B cell (primary cell): ENCODE results near the gene COL6A1.

ENCODE experiments used
- EZH2 ChIP-seq: IDR thresholded peaks from 2 replicates; pipeline ENCODE4 v1.6.1; 2012; ENCODE audit warnings: borderline replicate concordance, low read depth, mild to moderate bottlenecking, moderate library complexity, low read length; ENCODE audit not compliant: insufficient read depth, poor library complexity, severe bottlenecking
- TF ChIP-seq, protein P1 (sequence below): fragments of 200-600 bp; IDR thresholded peaks from one replicate; pipeline ENCODE4 v1.8.0; 2022; ENCODE audit warnings: antibody characterized with exemption, mild to moderate bottlenecking

DNA sequence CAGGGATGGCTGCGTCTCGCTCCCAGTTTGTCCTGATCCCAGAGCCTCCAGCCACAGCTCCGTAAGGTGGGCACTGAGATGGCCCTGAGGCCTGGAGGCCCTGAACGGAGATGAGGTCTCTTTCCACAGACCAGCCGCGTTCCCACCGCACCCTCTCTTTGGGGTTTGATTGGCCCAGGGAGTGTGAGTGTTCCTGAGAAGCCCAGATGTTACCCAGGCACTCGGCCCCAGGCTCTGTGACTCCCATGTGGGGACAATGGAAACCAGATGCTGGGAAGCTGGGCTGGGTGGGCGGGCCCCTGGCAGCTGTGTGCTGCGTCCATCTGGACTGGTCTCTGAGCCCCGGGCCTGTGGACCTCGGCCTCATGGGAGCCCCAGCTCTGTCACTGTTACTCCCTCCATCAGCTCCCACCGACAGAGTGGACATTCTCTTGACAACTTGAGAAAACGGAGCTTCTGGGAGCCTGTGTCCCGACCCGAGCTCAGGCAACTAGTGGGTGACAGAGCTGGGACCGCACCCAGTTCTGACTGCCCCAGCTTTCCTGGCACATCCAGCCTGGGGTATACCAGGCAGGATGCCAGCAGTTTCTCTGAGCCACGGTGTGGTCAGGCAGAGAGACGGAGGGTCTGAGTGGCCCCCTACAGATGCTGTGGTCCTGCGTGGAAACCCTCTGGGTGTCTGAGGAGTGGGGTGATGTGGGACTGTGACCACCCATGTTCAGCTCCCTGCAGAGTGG is 9.8 kb upstream of the COL6A1 start:
- TF ChIP-seq, protein P1, sequence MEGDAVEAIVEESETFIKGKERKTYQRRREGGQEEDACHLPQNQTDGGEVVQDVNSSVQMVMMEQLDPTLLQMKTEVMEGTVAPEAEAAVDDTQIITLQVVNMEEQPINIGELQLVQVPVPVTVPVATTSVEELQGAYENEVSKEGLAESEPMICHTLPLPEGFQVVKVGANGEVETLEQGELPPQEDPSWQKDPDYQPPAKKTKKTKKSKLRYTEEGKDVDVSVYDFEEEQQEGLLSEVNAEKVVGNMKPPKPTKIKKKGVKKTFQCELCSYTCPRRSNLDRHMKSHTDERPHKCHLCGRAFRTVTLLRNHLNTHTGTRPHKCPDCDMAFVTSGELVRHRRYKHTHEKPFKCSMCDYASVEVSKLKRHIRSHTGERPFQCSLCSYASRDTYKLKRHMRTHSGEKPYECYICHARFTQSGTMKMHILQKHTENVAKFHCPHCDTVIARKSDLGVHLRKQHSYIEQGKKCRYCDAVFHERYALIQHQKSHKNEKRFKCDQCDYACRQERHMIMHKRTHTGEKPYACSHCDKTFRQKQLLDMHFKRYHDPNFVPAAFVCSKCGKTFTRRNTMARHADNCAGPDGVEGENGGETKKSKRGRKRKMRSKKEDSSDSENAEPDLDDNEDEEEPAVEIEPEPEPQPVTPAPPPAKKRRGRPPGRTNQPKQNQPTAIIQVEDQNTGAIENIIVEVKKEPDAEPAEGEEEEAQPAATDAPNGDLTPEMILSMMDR = no peak
- TF ChIP-seq EZH2 = no peak
